ENCODE data around the gene TAGLN. TPM values are rescaled to one million over a fixed set of nuclear protein-coding genes. Genes with fewer than 3 reads are reported as not detected.

Gene TAGLN
- total RNA-seq, 2 experiments from 2014 or later = 8.4 to 9.5 TPM

DNA sequence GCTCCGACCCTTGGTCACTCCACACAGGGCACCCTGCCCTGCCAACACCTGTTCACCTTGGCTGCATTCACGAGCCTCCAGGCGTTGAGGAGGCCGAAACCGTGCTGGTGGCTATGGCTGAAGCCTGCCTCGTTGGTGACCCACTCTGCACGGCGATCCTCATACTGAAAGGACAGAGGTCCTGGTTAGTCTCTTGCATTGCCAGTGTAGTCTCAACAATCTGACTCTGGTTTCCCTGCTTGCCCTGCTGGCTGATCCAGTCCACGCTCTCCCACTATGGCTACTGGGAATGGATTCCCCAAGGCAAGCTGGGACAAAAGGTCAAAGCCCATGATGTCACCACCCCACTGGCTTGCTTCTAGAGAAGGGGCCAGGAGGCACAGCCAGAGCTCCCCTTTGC, 19.8 kb downstream of the TAGLN start:
- no peak overlapping the region for H3K4me3 Mint-ChIP-seq
- no peak overlapping the region for H3K4me3 ChIP-seq (ENCODE audit: low read length)
- DNase-seq (no peak), ATAC-seq (ENCODE audit: poor library complexity) (no peak)
- TF ChIP-seq, protein P1, sequence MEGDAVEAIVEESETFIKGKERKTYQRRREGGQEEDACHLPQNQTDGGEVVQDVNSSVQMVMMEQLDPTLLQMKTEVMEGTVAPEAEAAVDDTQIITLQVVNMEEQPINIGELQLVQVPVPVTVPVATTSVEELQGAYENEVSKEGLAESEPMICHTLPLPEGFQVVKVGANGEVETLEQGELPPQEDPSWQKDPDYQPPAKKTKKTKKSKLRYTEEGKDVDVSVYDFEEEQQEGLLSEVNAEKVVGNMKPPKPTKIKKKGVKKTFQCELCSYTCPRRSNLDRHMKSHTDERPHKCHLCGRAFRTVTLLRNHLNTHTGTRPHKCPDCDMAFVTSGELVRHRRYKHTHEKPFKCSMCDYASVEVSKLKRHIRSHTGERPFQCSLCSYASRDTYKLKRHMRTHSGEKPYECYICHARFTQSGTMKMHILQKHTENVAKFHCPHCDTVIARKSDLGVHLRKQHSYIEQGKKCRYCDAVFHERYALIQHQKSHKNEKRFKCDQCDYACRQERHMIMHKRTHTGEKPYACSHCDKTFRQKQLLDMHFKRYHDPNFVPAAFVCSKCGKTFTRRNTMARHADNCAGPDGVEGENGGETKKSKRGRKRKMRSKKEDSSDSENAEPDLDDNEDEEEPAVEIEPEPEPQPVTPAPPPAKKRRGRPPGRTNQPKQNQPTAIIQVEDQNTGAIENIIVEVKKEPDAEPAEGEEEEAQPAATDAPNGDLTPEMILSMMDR (IDR thresholded peaks at IDR 0.05) = no peak
- H3K27me3 ChIP-seq (ENCODE audit: control insufficient read depth in 1 of 2, insufficient read depth in 2 of 2, low read length in 2 of 2) = no peaks in the 10 kb centered on the region
- H3K9me3 Mint-ChIP-seq = no peaks in the 10 kb centered on the region
- H3K27me3 Mint-ChIP-seq = no peaks in the 10 kb centered on the region
- H3K36me3 ChIP-seq (ENCODE audit: insufficient read depth, low read length) = peaks cover 92% of the 10 kb centered on the region
- H3K36me3 Mint-ChIP-seq (ENCODE audit: low read depth) = peaks cover 94% of the 10 kb centered on the region
- intact Hi-C loops (cut with DNase I, micrococcal nuclease) = no loop called here
- no peak overlapping the region for H3K27ac ChIP-seq (ENCODE audit: low read depth in 1 of 2, low read length in 2 of 2)
- ChIA-PET CTCF (no interaction called here), POLR2A (interaction anchor here (1.0 kb wide), 1 partner anchor 11 kb away, joined by 3 read pairs; no protein-coding TSS in a partner anchor)
- H3K9me3 ChIP-seq (ENCODE audit: control insufficient read depth in 1 of 2, insufficient read depth in 1 of 2, low read length in 2 of 2) = no peaks in the 10 kb centered on the region
- H3K4me1 Mint-ChIP-seq (ENCODE audit: low read depth) = peaks cover 8% of the 10 kb centered on the region
- peaks cover 6% of the 10 kb centered on the region for H3K4me1 ChIP-seq (ENCODE audit: insufficient read depth, low read length)
- H3K27ac Mint-ChIP-seq = no peak overlapping the region

- intact Hi-C loops (cut with DNase I, micrococcal nuclease) = no loop called here
- Mint-ChIP-seq H3K36me3 (ENCODE audit: low read depth) (peaks cover 94% of the 10 kb centered on the region), H3K4me3 (no peak overlapping the region), H3K9me3 (no peaks in the 10 kb centered on the region), H3K27me3 (no peaks in the 10 kb centered on the region), H3K27ac (no peak overlapping the region), H3K4me1 (ENCODE audit: low read depth) (peaks cover 4% of the 10 kb centered on the region)
- ChIA-PET POLR2A (interaction anchor here (1.0 to 2.9 kb wide), 2 partner anchors 10 to 11 kb away, joined by 3 to 19 read pairs; partner anchors contain the start of gene PCSK7), CTCF (no interaction called here)
- peaks cover 6% of the 10 kb centered on the region for H3K4me1 ChIP-seq (ENCODE audit: insufficient read depth, low read length)
- no peaks in the 10 kb centered on the region for H3K9me3 ChIP-seq (ENCODE audit: control insufficient read depth in 1 of 2, insufficient read depth in 1 of 2, low read length in 2 of 2)
- H3K4me3 ChIP-seq (ENCODE audit: low read length) = no peak overlapping the region
- ATAC-seq (ENCODE audit: poor library complexity) = no peak
- no peak overlapping the region for H3K27ac ChIP-seq (ENCODE audit: low read depth in 1 of 2, low read length in 2 of 2)
- peaks cover 92% of the 10 kb centered on the region for H3K36me3 ChIP-seq (ENCODE audit: insufficient read depth, low read length)
- no peaks in the 10 kb centered on the region for H3K27me3 ChIP-seq (ENCODE audit: control insufficient read depth in 1 of 2, insufficient read depth in 2 of 2, low read length in 2 of 2)
- DNase-seq = no peak
- TF ChIP-seq, protein P1 (IDR thresholded peaks at IDR 0.05) = no peak
These were observed 20.3 kb downstream of the TAGLN start for GRCh38 chr11:117219455-117219854.

DNA sequence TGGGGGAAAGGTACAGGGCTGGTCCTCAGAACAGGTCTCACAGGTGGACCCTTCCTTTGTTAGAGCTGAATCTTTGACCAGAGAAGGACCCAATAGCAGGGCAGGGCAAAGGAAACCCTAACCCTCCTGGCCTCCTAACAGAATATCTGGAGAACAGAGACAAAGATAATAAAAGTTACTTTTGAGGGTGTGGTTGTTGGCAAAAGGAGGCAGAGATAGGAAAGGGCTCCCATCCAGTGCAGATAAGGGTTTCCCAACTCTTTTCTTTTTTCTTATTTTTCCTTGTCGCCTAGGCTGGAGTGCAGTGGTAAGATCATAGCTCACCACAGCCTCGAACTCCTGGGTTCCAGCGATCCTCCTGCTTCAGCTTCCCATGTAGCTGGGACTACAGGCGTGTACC, 20.8 kb downstream of the TAGLN start:
- ChIA-PET CTCF (no interaction called here), POLR2A (interaction anchor here (2.9 kb wide), 1 partner anchor 11 kb away, joined by 19 read pairs; the partner anchor contains the start of gene PCSK7)
- peaks cover 91% of the 10 kb centered on the region for H3K36me3 ChIP-seq (ENCODE audit: insufficient read depth, low read length)
- H3K4me3 Mint-ChIP-seq = no peak overlapping the region
- DNase-seq (no peak), ATAC-seq (ENCODE audit: poor library complexity) (no peak)
- H3K27me3 ChIP-seq (ENCODE audit: control insufficient read depth in 1 of 2, insufficient read depth in 2 of 2, low read length in 2 of 2) = no peaks in the 10 kb centered on the region
- H3K9me3 Mint-ChIP-seq = no peaks in the 10 kb centered on the region
- H3K27ac ChIP-seq (ENCODE audit: low read depth in 1 of 2, low read length in 2 of 2) = no peak overlapping the region
- H3K4me1 ChIP-seq (ENCODE audit: insufficient read depth, low read length) = peaks cover 6% of the 10 kb centered on the region
- no peak overlapping the region for H3K27ac Mint-ChIP-seq
- peaks cover 94% of the 10 kb centered on the region for H3K36me3 Mint-ChIP-seq (ENCODE audit: low read depth)
- intact Hi-C loops (cut with DNase I, micrococcal nuclease) = no loop called here
- TF ChIP-seq, protein P1 (IDR thresholded peaks at IDR 0.05) = no peak
- no peaks in the 10 kb centered on the region for H3K4me1 Mint-ChIP-seq (ENCODE audit: low read depth)
- no peaks in the 10 kb centered on the region for H3K9me3 ChIP-seq (ENCODE audit: control insufficient read depth in 1 of 2, insufficient read depth in 1 of 2, low read length in 2 of 2)
- H3K27me3 Mint-ChIP-seq = no peaks in the 10 kb centered on the region
- no peak overlapping the region for H3K4me3 ChIP-seq (ENCODE audit: low read length)
